Fibroblast of pulmonary artery (primary cell): ENCODE data around the gene CCS.

ENCODE experiments used
- DNase-seq: peaks from one replicate; pipeline ENCODE4 v3.0.0-alpha.2; 2010; ENCODE audit warnings: low read depth
- H3K4me3 ChIP-seq: replicated peaks from 2 replicates; pipeline ENCODE4 v1.5.1; 2011; ENCODE audit warnings: low read depth, mild to moderate bottlenecking, control low read depth, low read length, moderate library complexity
- TF ChIP-seq, protein P1 (sequence below): IDR thresholded peaks from 2 replicates; pipeline ENCODE4 v1.5.1; 2011; ENCODE audit warnings: mild to moderate bottlenecking, control low read depth, low read length, inconsistent platforms; ENCODE audit errors: missing control alignments

Gene CCS

DNA sequence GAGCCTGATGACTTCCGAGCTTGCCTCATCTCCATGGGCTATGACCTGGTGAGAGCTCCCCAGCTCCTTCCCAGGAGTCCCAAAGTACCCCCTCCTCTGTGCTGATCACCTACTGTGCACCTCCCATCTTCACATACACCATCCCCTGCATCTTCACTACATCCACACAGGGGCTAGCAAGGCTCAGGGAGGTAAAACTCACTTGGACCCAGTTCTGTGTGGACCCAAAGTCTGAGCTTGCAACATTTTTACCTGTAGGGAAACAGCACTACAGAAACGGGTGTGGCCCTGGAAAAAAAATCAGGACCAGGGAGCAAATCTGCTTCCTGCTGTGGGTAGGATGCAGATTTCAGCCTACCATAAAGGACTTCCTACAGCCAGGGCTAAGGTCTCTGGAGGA is 30.7 kb upstream of the CCS start:
- TF ChIP-seq, protein P1, sequence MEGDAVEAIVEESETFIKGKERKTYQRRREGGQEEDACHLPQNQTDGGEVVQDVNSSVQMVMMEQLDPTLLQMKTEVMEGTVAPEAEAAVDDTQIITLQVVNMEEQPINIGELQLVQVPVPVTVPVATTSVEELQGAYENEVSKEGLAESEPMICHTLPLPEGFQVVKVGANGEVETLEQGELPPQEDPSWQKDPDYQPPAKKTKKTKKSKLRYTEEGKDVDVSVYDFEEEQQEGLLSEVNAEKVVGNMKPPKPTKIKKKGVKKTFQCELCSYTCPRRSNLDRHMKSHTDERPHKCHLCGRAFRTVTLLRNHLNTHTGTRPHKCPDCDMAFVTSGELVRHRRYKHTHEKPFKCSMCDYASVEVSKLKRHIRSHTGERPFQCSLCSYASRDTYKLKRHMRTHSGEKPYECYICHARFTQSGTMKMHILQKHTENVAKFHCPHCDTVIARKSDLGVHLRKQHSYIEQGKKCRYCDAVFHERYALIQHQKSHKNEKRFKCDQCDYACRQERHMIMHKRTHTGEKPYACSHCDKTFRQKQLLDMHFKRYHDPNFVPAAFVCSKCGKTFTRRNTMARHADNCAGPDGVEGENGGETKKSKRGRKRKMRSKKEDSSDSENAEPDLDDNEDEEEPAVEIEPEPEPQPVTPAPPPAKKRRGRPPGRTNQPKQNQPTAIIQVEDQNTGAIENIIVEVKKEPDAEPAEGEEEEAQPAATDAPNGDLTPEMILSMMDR, result no peak
- no peak overlapping the region for H3K4me3 ChIP-seq
- DNase-seq, result no peak

DNA sequence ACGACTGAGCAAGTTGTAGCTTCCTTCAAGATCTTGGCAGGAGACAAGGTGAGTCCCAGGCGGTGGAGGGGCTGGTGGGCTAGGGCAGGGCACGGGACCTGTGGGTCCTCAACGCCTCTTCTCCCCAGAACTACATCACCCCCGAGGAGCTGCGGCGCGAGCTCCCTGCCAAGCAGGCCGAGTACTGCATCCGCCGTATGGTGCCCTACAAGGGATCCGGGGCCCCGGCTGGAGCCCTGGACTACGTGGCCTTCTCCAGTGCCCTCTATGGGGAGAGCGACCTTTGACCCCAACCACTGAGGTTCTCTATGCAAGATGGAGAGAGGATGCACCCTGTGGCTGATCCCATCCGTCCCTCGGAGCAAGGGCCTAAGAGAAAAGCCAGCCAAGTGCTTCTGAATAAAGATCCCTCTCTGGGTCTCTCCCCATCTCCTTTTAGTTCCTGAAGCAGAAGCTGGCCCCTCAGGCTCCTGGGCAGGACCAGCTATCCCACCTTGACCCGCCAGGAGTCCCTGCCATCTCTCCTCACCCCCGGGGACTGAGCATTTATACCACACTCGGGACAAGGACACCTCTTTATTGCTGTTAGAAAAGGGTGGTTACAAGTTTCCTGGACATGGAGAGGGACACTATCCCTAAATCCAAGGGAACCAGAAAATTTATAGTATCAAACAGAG is 29.9 kb upstream of the CCS start:
- TF ChIP-seq, protein P1, result no peak
- DNase-seq, result no peak
- H3K4me3 ChIP-seq, result no peak overlapping the region

DNA sequence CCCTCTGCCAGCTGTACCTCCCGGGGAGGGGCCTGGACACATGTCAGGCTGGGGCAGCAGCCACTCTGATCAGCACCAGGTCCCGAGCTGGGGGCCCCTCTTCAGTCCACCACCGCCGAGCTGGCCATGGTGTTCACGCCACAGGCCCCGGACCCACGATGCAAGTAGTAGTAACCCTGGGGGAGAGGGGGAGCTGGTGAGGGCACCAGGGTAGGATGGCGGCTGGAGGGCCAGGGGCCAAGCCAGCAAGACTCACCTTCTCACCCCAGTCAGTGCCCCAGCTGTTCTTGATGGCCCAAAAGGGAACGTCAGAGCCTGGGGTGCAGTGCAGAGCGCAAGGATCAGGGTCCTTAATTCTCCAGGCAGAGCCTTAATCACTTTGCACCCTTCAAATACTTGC is 29.2 kb upstream of the CCS start:
- DNase-seq, result no peak
- TF ChIP-seq, protein P1, result no peak
- H3K4me3 ChIP-seq, result no peak overlapping the region

DNA sequence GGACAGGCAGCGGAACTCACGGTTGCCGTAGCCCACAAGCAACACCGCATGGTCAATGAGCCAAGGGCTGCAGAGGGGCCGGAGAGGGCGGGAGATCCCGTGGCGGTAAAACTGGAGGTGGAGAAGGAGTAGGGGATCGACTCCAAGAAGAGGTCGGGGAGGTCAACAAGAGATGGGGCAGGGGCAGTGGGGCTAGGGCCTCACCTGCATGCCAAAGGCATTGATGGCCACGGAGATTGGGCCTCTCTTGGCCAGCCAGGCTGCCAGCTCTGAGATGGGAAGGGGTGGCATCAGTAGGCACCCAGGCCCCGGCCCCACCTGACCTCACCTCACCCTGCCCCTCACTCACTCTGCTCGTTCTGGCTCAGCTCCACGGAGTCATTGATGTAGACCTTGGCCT is 28.4 kb upstream of the CCS start:
- DNase-seq, result no peak
- TF ChIP-seq, protein P1, result no peak
- H3K4me3 ChIP-seq, result no peak overlapping the region

DNA sequence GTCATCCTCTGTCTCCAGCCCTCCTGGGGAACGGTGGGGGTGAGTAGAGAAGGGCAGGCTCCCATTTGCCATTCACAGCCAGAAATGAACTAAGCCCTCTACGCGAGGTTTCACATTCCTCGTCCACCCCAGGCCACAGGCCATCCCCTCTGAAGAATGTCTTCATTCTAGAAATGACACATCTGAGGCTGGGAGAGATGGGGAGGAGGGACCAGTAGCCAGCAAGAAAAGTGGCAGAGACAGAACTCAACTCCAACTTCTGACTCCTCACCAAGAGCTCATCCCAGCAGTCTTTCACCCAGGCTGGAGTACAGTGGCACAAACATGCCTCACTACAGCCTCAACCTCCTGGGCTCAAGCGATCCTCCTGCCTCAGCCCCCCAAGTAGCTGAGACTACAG is 28.0 kb upstream of the CCS start:
- TF ChIP-seq, protein P1, result no peak
- no peak overlapping the region for H3K4me3 ChIP-seq
- DNase-seq, result no peak

DNA sequence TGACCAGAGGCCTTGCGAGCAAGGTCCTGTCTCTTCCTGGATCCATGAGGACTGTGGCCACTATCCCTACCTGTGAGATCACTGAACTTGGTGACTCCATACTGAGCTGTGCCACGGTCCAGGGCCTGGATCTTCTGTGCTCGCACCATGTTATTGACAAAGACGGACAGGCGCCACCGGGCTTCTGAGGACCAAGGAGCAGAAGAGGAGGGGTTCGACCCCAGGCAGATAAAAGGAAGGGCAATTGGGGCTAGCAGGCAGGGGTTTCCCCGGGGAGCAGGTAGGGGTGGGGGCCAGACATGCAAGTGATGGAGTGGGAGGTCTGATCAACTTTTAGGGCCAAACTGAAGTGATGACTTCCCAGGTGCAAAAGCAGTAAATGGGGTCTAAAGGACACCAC is 26.8 kb upstream of the CCS start:
- H3K4me3 ChIP-seq, result no peak overlapping the region
- DNase-seq, result no peak
- TF ChIP-seq, protein P1, result no peak

DNA sequence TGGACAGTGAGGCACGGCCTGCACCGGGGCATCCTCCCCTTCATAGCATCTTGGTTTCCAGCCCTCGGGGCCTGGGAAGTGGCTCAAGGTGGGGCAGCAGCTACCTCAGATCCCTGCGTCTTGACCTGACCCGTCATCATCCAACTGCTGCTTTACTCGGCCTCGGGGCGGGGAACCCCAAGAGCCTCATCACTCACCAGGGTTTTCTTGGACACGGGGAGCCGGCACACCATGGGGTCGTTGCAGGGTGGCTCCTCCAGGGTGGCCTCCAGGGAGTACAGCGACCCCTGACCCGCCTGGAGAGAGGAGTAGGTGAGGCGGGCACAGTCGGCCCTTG is 25.2 kb upstream of the CCS start:
- TF ChIP-seq, protein P1, result no peak
- DNase-seq, result no peak
- peak overlapping the region; percentile 45 for H3K4me3 ChIP-seq
